GM23248 (cell line): ENCODE data around the gene PPP4R1.

Experiments used
- EZH2 ChIP-seq: fragments of 200-600 bp; sonication (generic); IDR thresholded peaks from 2 replicates; pipeline ENCODE4 v1.6.1; 2018; ENCODE audit warnings: antibody characterized with exemption, mild to moderate bottlenecking; ENCODE audit not compliant: insufficient read depth, poor library complexity, severe bottlenecking
- EZH2phosphoT487 ChIP-seq: fragments of 200-600 bp; sonication (generic); IDR thresholded peaks from 2 replicates; pipeline ENCODE4 v1.6.1; 2018; ENCODE audit warnings: antibody characterized with exemption, moderate library complexity, mild to moderate bottlenecking, low read depth; ENCODE audit not compliant: insufficient read depth

DNA sequence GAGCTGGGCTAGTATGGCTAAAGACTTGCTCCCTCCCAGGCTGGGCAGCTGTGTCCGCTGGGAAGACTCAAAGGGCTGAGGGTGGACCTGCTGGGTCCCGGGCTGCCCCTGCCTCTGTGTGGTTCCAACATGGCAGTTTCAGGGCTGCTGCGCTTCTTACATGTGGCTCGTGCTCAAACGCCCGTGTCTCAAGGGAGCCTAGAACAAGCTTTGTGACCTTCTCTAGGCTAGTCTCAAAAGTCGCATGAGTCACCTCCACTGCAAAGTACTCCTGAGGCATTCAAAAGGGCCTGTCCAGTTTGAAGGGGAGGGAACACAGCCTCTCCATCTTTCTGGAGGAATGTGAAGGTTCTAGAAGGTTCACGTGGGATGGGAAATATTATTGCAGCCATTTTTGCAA is 49.0 kb upstream of the PPP4R1 start:
- no peak for TF ChIP-seq EZH2phosphoT487
- TF ChIP-seq EZH2, result no peak
